ENCODE measurements around the gene FOXJ3. TPM values are rescaled to one million over a fixed set of nuclear protein-coding genes. Genes with fewer than 3 reads are reported as not detected.
A peak's percentile ranks its signal among the peaks of the same experiment; 100 is the strongest.

FOXJ3 gene
- total RNA-seq, 2 donors from 2014 or later: 67.3 to 79.4 TPM

DNA sequence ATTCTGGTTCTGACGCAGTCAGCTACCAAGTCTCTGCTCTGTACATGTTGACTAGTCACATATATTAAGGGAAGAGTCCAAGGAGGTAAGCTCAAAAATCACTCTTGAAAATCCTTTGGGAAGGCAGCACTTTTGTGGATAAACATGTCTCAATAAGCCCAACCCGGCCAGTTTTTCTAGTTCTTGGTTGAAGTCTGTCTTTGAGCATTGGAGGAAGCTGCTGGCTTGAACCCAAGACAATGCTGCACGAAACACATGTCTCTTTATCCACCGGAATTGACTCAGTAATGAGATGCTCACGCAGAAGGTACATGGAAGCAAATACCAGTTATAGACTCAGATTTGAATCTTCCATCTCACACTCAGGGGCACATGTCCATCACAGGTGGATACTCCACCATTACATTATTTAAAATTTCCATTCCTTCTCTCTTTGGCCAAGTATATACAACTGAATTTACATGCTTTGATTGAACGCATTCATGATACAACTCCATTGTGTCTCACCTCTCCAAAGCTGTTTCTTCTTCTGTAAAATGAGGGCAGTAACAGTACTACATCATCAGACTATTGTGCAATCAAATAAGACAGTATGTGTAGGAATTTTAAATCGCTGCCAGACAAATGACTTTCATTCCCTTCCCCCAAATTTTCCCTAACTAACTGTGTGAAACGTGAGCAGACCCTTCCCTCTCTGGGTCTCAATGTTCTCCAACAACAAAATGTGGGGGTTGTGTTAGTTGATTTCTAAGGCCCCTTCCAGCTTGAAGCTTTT, 160.9 kb downstream of the FOXJ3 start:
- H3K9me3 Mint-ChIP-seq: no peaks in the 10 kb centered on the region
- Histone ChIP-seq H3K27ac (ENCODE audit: low read depth, low read length) (no peak overlapping the region), H3K9me3 (ENCODE audit: control insufficient read depth, low read length) (no peaks in the 10 kb centered on the region), H3K4me3 (ENCODE audit: low read length) (no peak overlapping the region), H3K4me1 (ENCODE audit: control insufficient read depth, insufficient read depth, low read length) (peaks cover 17% of the 10 kb centered on the region), H3K9ac (ENCODE audit: extremely low read depth, low read length, poor library complexity, severe bottlenecking) (no peak overlapping the region), H3K27me3 (ENCODE audit: control insufficient read depth, insufficient read depth, low read length, poor library complexity, severe bottlenecking) (no peaks in the 10 kb centered on the region), H3K36me3 (ENCODE audit: control insufficient read depth, insufficient read depth, low read length) (peaks cover 23% of the 10 kb centered on the region)
- no peak for DNase-seq
- H3K4me3 Mint-ChIP-seq: no peak overlapping the region
- H3K27me3 Mint-ChIP-seq (ENCODE audit: insufficient read depth): no peaks in the 10 kb centered on the region
- H3K27ac Mint-ChIP-seq: no peak overlapping the region
- H3K4me1 Mint-ChIP-seq: peaks cover 28% of the 10 kb centered on the region
- TF ChIP-seq, protein P1, sequence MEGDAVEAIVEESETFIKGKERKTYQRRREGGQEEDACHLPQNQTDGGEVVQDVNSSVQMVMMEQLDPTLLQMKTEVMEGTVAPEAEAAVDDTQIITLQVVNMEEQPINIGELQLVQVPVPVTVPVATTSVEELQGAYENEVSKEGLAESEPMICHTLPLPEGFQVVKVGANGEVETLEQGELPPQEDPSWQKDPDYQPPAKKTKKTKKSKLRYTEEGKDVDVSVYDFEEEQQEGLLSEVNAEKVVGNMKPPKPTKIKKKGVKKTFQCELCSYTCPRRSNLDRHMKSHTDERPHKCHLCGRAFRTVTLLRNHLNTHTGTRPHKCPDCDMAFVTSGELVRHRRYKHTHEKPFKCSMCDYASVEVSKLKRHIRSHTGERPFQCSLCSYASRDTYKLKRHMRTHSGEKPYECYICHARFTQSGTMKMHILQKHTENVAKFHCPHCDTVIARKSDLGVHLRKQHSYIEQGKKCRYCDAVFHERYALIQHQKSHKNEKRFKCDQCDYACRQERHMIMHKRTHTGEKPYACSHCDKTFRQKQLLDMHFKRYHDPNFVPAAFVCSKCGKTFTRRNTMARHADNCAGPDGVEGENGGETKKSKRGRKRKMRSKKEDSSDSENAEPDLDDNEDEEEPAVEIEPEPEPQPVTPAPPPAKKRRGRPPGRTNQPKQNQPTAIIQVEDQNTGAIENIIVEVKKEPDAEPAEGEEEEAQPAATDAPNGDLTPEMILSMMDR (conservative IDR thresholded peaks at IDR 0.05): no peak
- 92 to 97% methylated on average over 5 to 6 of the region's 8 CpGs for WGBS, 2 experiments (ENCODE audit: insufficient coverage in 1 of 2, insufficient read length in 1 of 2)
- H3K36me3 Mint-ChIP-seq (ENCODE audit: low read depth): peaks cover 4% of the 10 kb centered on the region

DNA sequence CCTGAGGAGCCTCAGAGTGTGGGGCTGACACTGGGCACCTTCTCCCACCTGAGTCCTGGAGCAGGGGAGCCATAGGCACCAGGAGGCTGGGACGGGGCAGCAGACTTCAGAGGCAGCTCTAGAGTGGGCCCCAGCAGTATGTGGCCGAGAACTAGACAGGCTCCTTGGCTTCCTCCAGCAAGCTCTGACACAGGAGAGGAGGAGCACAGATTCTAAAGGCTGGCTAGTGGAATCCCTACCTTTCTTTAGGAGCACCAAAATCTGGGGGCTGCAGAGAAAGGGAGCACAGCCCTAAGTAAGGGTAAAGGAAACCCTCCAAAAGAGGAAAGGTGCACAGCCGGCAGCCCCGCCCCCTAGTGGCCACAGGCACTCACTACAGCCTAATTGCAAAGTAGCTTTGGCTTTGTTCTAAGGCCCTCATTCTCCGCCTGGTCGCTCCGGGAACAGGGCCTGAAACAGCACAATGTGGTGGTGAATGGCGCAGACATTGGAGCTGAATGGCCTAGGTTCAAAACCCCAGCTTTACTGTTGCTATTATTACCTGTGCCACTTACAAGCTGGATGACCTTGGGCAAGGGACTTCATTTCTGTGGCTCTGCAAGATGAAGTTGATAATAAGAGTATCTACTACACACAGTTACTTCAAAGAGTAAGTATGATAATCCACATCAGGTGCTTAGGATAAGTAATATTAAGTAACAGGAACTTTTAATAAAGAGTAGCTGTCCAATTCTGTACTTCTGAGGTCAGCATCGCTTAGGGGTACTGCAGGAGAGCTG, 161.7 kb downstream of the FOXJ3 start:
- Mint-ChIP-seq H3K27ac (no peak overlapping the region), H3K4me3 (no peak overlapping the region), H3K27me3 (ENCODE audit: insufficient read depth) (no peaks in the 10 kb centered on the region), H3K36me3 (ENCODE audit: low read depth) (peaks cover 4% of the 10 kb centered on the region), H3K9me3 (no peaks in the 10 kb centered on the region), H3K4me1 (peaks cover 26% of the 10 kb centered on the region)
- H3K27me3 ChIP-seq (ENCODE audit: control insufficient read depth, insufficient read depth, low read length, poor library complexity, severe bottlenecking): no peaks in the 10 kb centered on the region
- H3K9ac ChIP-seq (ENCODE audit: extremely low read depth, low read length, poor library complexity, severe bottlenecking): no peak overlapping the region
- DNase-seq: peak; percentile 93
- TF ChIP-seq, protein P1 (conservative IDR thresholded peaks at IDR 0.05): peak; percentile 98
- H3K4me3 ChIP-seq (ENCODE audit: low read length): no peak overlapping the region
- H3K9me3 ChIP-seq (ENCODE audit: control insufficient read depth, low read length): no peaks in the 10 kb centered on the region
- WGBS, 2 experiments (ENCODE audit: insufficient coverage in 1 of 2, insufficient read length in 1 of 2): 43 to 53% methylated on average over 8 to 9 of the region's 9 CpGs
- H3K27ac ChIP-seq (ENCODE audit: low read depth, low read length): peak overlapping the region; percentile 14
- peaks cover 13% of the 10 kb centered on the region for H3K4me1 ChIP-seq (ENCODE audit: control insufficient read depth, insufficient read depth, low read length)
- peaks cover 23% of the 10 kb centered on the region for H3K36me3 ChIP-seq (ENCODE audit: control insufficient read depth, insufficient read depth, low read length)

DNA sequence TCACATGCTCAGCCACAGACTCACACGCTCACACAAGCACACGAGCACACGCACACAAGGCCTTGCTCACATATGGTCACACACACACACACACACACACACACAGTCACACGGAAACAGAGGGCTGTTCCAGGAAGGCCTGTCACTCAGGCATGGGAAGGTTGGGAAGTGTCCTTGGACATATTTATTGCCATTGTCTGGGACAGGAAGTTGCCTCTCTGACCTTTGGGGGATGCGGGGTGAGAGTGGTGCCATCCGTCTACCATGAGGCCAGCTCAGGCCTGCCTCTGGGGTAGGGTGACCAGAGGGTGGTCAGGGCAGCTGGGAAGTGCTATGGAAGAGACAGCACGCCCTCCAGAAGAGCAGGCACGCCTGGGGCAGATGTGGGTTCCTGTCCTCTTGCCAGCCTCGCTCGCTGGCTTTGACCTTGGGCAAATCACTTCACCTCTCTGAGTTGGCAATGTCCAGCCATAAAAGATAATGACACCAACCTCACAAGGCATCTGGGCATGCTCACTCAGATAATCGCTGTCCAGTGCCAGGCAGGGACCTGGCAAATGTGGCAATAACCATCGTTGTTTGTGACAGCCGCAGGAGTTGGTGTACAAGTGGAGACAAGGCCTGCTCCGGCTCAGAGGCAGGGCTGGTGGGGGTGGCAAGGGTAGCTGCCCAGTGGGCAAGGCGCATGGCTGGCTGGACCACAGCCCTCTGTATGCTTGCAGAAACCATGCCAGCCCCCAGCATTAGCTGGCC, 162.5 kb downstream of the FOXJ3 start:
- no peaks in the 10 kb centered on the region for H3K27me3 ChIP-seq (ENCODE audit: control insufficient read depth, insufficient read depth, low read length, poor library complexity, severe bottlenecking)
- peak overlapping the region; percentile 14 for H3K27ac ChIP-seq (ENCODE audit: low read depth, low read length)
- Mint-ChIP-seq H3K9me3 (no peaks in the 10 kb centered on the region), H3K4me1 (peaks cover 22% of the 10 kb centered on the region), H3K4me3 (no peak overlapping the region), H3K36me3 (ENCODE audit: low read depth) (peaks cover 4% of the 10 kb centered on the region), H3K27ac (peak overlapping the region; percentile 41), H3K27me3 (ENCODE audit: insufficient read depth) (no peaks in the 10 kb centered on the region)
- TF ChIP-seq, protein P1 (conservative IDR thresholded peaks at IDR 0.05): no peak
- WGBS, 2 experiments (ENCODE audit: insufficient coverage in 1 of 2, insufficient read length in 1 of 2): 93 to 98% methylated on average over 7 to 15 of the region's 15 CpGs
- H3K9ac ChIP-seq (ENCODE audit: extremely low read depth, low read length, poor library complexity, severe bottlenecking): no peak overlapping the region
- DNase-seq: peak; percentile 53
- H3K9me3 ChIP-seq (ENCODE audit: control insufficient read depth, low read length): no peaks in the 10 kb centered on the region
- H3K4me1 ChIP-seq (ENCODE audit: control insufficient read depth, insufficient read depth, low read length): peaks cover 13% of the 10 kb centered on the region
- no peak overlapping the region for H3K4me3 ChIP-seq (ENCODE audit: low read length)
- H3K36me3 ChIP-seq (ENCODE audit: control insufficient read depth, insufficient read depth, low read length): peaks cover 23% of the 10 kb centered on the region

Measured in endodermal cell (in vitro differentiated cells).